Caco-2 (cell line): ENCODE measurements around the gene RPL6. TPM values are rescaled to one million over a fixed set of nuclear protein-coding genes. Genes with fewer than 3 reads are reported as not detected.
"Not testable (repeated sequence)": the region's sequence is repeated elsewhere in the genome, so short reads cannot be mapped to it uniquely, and the experiment has no call there.

Experiments
- BruUV-seq: library from RNA; stranded (reverse); fragments of 400-500 nt; replicated peaks from 2 replicates; lab custom pipeline; 2021; lab: Mats Ljungman, UMichigan
- CTCF ChIA-PET: fragments of 300-600 bp; sonication (Branson Sonifier 250); formaldehyde crosslinking; loops from one replicate; lab custom pipeline; 2022; ENCODE audit warnings: antibody characterized with exemption; lab: Charles Lee
- POLR2A ChIA-PET: fragments of 300-600 bp; sonication (Branson Sonifier 250); formaldehyde crosslinking; loops from one replicate; lab custom pipeline; 2022; ENCODE audit warnings: antibody characterized with exemption; lab: Charles Lee
- DNase-seq, 2 experiments: peaks; one replicate each; pipeline versions ENCODE4 v3.0.0 to v3.0.0-alpha.2; 2020 to 2022
- H3K27me3 ChIP-seq: replicated peaks from 2 replicates; pipeline ENCODE4 v1.6.0; 2011; ENCODE audit warnings: low read length; ENCODE audit not compliant: control insufficient read depth, insufficient read depth
- H3K36me3 ChIP-seq: 2 replicates; pipeline ENCODE4 v1.5.1; 2011; ENCODE audit warnings: low read length; ENCODE audit not compliant: control insufficient read depth, insufficient read depth
- H3K4me1 ChIP-seq: fragments of 250-450 bp; sonication (Bioruptor Pico); 2 replicates; pipeline ENCODE4 v1.5.1; 2020; ENCODE audit warnings: mild to moderate bottlenecking
- H3K4me3 ChIP-seq: 2 replicates; pipeline ENCODE4 v1.5.1; 2011; ENCODE audit warnings: low read depth, mild to moderate bottlenecking, control low read depth, low read length
- H3K9me3 ChIP-seq: fragments of 250-450 bp; sonication (Bioruptor Pico); 2 replicates; pipeline ENCODE4 v1.5.1; 2020; ENCODE audit warnings: mild to moderate bottlenecking, moderate library complexity
- H3K27ac Mint-ChIP-seq: one replicate; pipeline ENCODE4 v1.8.0; 2022; ENCODE audit warnings: mixed read lengths; ENCODE audit not compliant: unreplicated experiment
- H3K27me3 Mint-ChIP-seq: one replicate; pipeline ENCODE4 v1.8.0; 2022; ENCODE audit warnings: mixed read lengths; ENCODE audit not compliant: insufficient read depth, unreplicated experiment
- H3K36me3 Mint-ChIP-seq: one replicate; pipeline ENCODE4 v1.8.0; 2022; ENCODE audit warnings: mild to moderate bottlenecking, mixed read lengths; ENCODE audit not compliant: insufficient read depth, unreplicated experiment
- H3K4me1 Mint-ChIP-seq: one replicate; pipeline ENCODE4 v1.8.0; 2022; ENCODE audit warnings: low read depth, mixed read lengths; ENCODE audit not compliant: unreplicated experiment
- H3K4me3 Mint-ChIP-seq: one replicate; pipeline ENCODE4 v1.8.0; 2022; ENCODE audit warnings: mild to moderate bottlenecking, moderate library complexity, mixed read lengths; ENCODE audit not compliant: unreplicated experiment
- H3K9me3 Mint-ChIP-seq: one replicate; pipeline ENCODE4 v1.8.0; 2022; ENCODE audit warnings: mixed read lengths; ENCODE audit not compliant: unreplicated experiment
- CTCF ChIP-seq, 2 experiments: fragments of 200-600 bp in 1 of 2; IDR thresholded peaks; 1 replicate in 1 of 2; 2 replicates in 1 of 2; pipeline versions ENCODE4 v1.5.1 to v1.8.0; 2011 to 2022; ENCODE audit warnings: antibody characterized with exemption in 1 of 2, control low read depth in 1 of 2, inconsistent platforms in 1 of 2, low read depth in 1 of 2, low read length in 1 of 2, mild to moderate bottlenecking in 1 of 2, moderate library complexity in 1 of 2; ENCODE audit not compliant: insufficient read depth in 1 of 2, severe bottlenecking in 1 of 2, unreplicated experiment in 1 of 2
- intact Hi-C: fragments of 100-400 bp; cut with micrococcal nuclease; formaldehyde crosslinking; loops from one replicate; pipeline ENCODE4 v1.10.0; 2022; ENCODE audit not compliant: unreplicated experiment
- total RNA-seq: library from RNA; stranded (reverse); gene quantifications from 2 replicates; pipeline ENCODE4 v1.2.3, GENCODE V29; 2022

Gene RPL6
- total RNA-seq, 1 experiment from 2014 or later, result 1,460 TPM

- Mint-ChIP-seq H3K27me3 (no peaks in the 10 kb centered on the region), H3K4me1 (no peaks in the 10 kb centered on the region), H3K27ac (no peak overlapping the region), H3K9me3 (no peaks in the 10 kb centered on the region), H3K36me3 (peaks cover 81% of the 10 kb centered on the region), H3K4me3 (no peak overlapping the region)
- no peak for TF ChIP-seq CTCF (IDR thresholded peaks at IDR 0.05; ENCODE audit: insufficient read depth in 1 of 2, low read depth in 1 of 2, low read length in 1 of 2, severe bottlenecking in 1 of 2, unreplicated experiment in 1 of 2)
- no TSS peak for BruUV-seq
- ChIA-PET POLR2A (no interaction called here), CTCF (no interaction called here)
- no peak for DNase-seq
- no peak overlapping the region for H3K4me3 ChIP-seq
- no peaks in the 10 kb centered on the region for H3K9me3 ChIP-seq
- intact Hi-C loops, result no loop called here
- no peaks in the 10 kb centered on the region; the same call in 1 of the 2 replicates for H3K36me3 ChIP-seq
- H3K27me3 ChIP-seq, result no peaks in the 10 kb centered on the region
- no peaks in the 10 kb centered on the region for H3K4me1 ChIP-seq
These were observed 46.6 kb upstream of the RPL6 start for GRCh38 chr12:112456029-112456428.

GRCh38 chr12:112450725-112451124 lies 41.3 kb upstream of the RPL6 start:
- Mint-ChIP-seq H3K9me3 (no peaks in the 10 kb centered on the region), H3K4me1 (no peaks in the 10 kb centered on the region), H3K4me3 (no peak overlapping the region), H3K36me3 (peaks cover 76% of the 10 kb centered on the region), H3K27me3 (no peaks in the 10 kb centered on the region), H3K27ac (no peak overlapping the region)
- Histone ChIP-seq H3K36me3 (no peaks in the 10 kb centered on the region), H3K4me3 (no peak overlapping the region), H3K27me3 (no peaks in the 10 kb centered on the region), H3K9me3 (no peaks in the 10 kb centered on the region), H3K4me1 (no peaks in the 10 kb centered on the region)
- TF ChIP-seq CTCF (IDR thresholded peaks at IDR 0.05; ENCODE audit: insufficient read depth in 1 of 2, low read depth in 1 of 2, low read length in 1 of 2, severe bottlenecking in 1 of 2, unreplicated experiment in 1 of 2), result no peak
- no TSS peak for BruUV-seq
- ChIA-PET POLR2A (no interaction called here), CTCF (interaction anchor here (0.6 kb wide), 1 partner anchor 378 kb away, joined by 3 read pairs; no protein-coding TSS in a partner anchor)
- intact Hi-C loops, result no loop called here
- no peak for DNase-seq

GRCh38 chr12:112448165-112448564 lies 38.8 kb upstream of the RPL6 start:
- H3K9me3 Mint-ChIP-seq, H3K4me1 Mint-ChIP-seq, H3K4me3 Mint-ChIP-seq, H3K27me3 ChIP-seq, DNase-seq, intact Hi-C loops, POLR2A ChIA-PET, H3K36me3 ChIP-seq, H3K4me1 ChIP-seq, H3K4me3 ChIP-seq, CTCF ChIA-PET, H3K27ac Mint-ChIP-seq, BruUV-seq, H3K9me3 ChIP-seq, H3K27me3 Mint-ChIP-seq: not testable (repeated sequence)
- H3K36me3 Mint-ChIP-seq, result peaks cover 66% of the 10 kb centered on the region

GRCh38 chr12:112447106-112447505 lies 37.7 kb upstream of the RPL6 start:
- no peak for TF ChIP-seq CTCF (IDR thresholded peaks at IDR 0.05; ENCODE audit: insufficient read depth in 1 of 2, low read depth in 1 of 2, low read length in 1 of 2, severe bottlenecking in 1 of 2, unreplicated experiment in 1 of 2)
- no peaks in the 10 kb centered on the region for H3K4me1 Mint-ChIP-seq
- H3K4me1 ChIP-seq, result no peaks in the 10 kb centered on the region
- H3K9me3 ChIP-seq, result no peaks in the 10 kb centered on the region
- no peaks in the 10 kb centered on the region for H3K27me3 ChIP-seq
- intact Hi-C loops, result no loop called here
- no peaks in the 10 kb centered on the region for H3K27me3 Mint-ChIP-seq
- no TSS peak for BruUV-seq
- H3K36me3 Mint-ChIP-seq, result peaks cover 57% of the 10 kb centered on the region
- H3K9me3 Mint-ChIP-seq, result no peaks in the 10 kb centered on the region
- ChIA-PET POLR2A (no interaction called here), CTCF (interaction anchor here (0.6 kb wide), 1 partner anchor 478 kb away, joined by 3 read pairs; no protein-coding TSS in a partner anchor)
- DNase-seq, result no peak
- H3K36me3 ChIP-seq, result no peaks in the 10 kb centered on the region
- no peak overlapping the region for H3K4me3 Mint-ChIP-seq
- no peak overlapping the region for H3K27ac Mint-ChIP-seq
- no peak overlapping the region for H3K4me3 ChIP-seq
